ENCODE data around the gene ZNF234.

GRCh38 chr19:44180968-44181367 lies 39.6 kb downstream of the ZNF234 start:
- TF ChIP-seq CTCF (IDR thresholded peaks at IDR 0.05; ENCODE audit: poor library complexity, severe bottlenecking), result no peak
- no peak for TF ChIP-seq SMC3 (conservative IDR thresholded peaks at IDR 0.05; ENCODE audit: poor library complexity)
- no peak for TF ChIP-seq RAD21 (conservative IDR thresholded peaks at IDR 0.05)
- no peak for TF ChIP-seq POLR2AphosphoS5 (IDR thresholded peaks at IDR 0.05)
- no peak for TF ChIP-seq EZH2 (IDR thresholded peaks at IDR 0.05; ENCODE audit: borderline replicate concordance, insufficient read depth, low read length, poor library complexity, severe bottlenecking)
- no peak for TF ChIP-seq EP300 (conservative IDR thresholded peaks at IDR 0.05; ENCODE audit: poor library complexity, severe bottlenecking)
- TF ChIP-seq MXI1 (conservative IDR thresholded peaks at IDR 0.05; ENCODE audit: poor library complexity, severe bottlenecking), result no peak
- TF ChIP-seq, protein P1, sequence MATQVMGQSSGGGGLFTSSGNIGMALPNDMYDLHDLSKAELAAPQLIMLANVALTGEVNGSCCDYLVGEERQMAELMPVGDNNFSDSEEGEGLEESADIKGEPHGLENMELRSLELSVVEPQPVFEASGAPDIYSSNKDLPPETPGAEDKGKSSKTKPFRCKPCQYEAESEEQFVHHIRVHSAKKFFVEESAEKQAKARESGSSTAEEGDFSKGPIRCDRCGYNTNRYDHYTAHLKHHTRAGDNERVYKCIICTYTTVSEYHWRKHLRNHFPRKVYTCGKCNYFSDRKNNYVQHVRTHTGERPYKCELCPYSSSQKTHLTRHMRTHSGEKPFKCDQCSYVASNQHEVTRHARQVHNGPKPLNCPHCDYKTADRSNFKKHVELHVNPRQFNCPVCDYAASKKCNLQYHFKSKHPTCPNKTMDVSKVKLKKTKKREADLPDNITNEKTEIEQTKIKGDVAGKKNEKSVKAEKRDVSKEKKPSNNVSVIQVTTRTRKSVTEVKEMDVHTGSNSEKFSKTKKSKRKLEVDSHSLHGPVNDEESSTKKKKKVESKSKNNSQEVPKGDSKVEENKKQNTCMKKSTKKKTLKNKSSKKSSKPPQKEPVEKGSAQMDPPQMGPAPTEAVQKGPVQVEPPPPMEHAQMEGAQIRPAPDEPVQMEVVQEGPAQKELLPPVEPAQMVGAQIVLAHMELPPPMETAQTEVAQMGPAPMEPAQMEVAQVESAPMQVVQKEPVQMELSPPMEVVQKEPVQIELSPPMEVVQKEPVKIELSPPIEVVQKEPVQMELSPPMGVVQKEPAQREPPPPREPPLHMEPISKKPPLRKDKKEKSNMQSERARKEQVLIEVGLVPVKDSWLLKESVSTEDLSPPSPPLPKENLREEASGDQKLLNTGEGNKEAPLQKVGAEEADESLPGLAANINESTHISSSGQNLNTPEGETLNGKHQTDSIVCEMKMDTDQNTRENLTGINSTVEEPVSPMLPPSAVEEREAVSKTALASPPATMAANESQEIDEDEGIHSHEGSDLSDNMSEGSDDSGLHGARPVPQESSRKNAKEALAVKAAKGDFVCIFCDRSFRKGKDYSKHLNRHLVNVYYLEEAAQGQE (IDR thresholded peaks at IDR 0.05; ENCODE audit: borderline replicate concordance), result no peak
- no peak for TF ChIP-seq TAF1 (IDR thresholded peaks at IDR 0.05; ENCODE audit: low read depth)

Measured in neural cell (in vitro differentiated cells).